Measurements from ENCODE around the gene PYGB.

- no peak for TF ChIP-seq CTCF (IDR thresholded peaks at IDR 0.05; ENCODE audit: low read depth, low read length)
- TF ChIP-seq POLR2A (IDR thresholded peaks at IDR 0.05; ENCODE audit: extremely low read depth, insufficient read length), result no peak
- no peak for TF ChIP-seq MAX (IDR thresholded peaks at IDR 0.05; ENCODE audit: low read depth, low read length)
Observed at GRCh38 chr20:25301357-25301920, 53.6 kb downstream of the PYGB start.
